Measurements from ENCODE around the gene PPP2R5C.

GRCh38 chr14:101726295-101726953, 35.1 kb upstream of the PPP2R5C start:
- TF ChIP-seq POLR2AphosphoS5 (IDR thresholded peaks at IDR 0.05) (no peak), EZH2 (IDR thresholded peaks at IDR 0.05; ENCODE audit: borderline replicate concordance, insufficient read depth, low read length, poor library complexity, severe bottlenecking) (no peak)
